GM12864 (cell line): ENCODE measurements around the gene NOL4L.

Experiments used
- DNase-seq: peaks from one replicate; pipeline ENCODE4 v3.0.0-alpha.2; 2011; ENCODE audit warnings: low read depth
- H3K4me3 ChIP-seq: 2 replicates; pipeline ENCODE4 v1.5.1; 2011; ENCODE audit warnings: mild to moderate bottlenecking, low read depth, low read length, control low read depth
- CTCF ChIP-seq: IDR thresholded peaks from 2 replicates; pipeline ENCODE4 v1.5.1; 2011; ENCODE audit warnings: low read depth, mild to moderate bottlenecking, moderate library complexity, low read length, control low read depth, inconsistent platforms; ENCODE audit errors: missing control alignments

NOL4L gene

DNA sequence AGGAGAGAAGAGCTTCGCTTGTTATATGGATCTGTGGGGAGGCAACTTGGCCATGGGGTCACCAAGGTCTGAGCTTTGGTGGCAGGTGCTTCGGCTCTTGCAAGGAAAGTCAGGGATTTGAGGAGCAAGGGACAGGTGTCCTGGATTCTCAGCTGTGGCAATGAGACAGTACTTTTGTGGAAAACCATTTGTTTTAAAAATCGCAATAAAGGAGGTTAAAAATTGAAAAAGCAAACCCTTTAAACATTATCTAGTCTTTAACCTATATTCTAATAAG, 64.3 kb downstream of the NOL4L start:
- no peak overlapping the region for H3K4me3 ChIP-seq
- no peak for TF ChIP-seq CTCF
- DNase-seq, result no peak

DNA sequence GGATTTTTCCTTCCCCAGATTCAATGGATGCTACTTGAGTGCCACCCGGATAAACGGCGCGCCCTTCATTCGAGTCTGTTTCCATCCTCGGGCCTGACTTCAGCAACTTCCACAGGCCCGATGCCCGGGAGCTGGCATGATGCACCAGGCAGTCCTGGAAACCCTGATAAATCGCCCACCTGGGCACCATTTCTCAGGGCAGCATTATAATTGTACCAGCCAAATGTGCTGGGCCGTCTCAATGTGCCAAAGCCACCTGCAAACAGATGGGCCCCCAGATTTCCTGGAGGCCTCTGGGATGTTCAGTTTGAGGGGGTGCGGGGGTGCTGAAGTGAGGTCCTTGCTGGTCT, 65.8 kb downstream of the NOL4L start:
- no peak overlapping the region for H3K4me3 ChIP-seq
- TF ChIP-seq CTCF, result no peak
- no peak for DNase-seq

DNA sequence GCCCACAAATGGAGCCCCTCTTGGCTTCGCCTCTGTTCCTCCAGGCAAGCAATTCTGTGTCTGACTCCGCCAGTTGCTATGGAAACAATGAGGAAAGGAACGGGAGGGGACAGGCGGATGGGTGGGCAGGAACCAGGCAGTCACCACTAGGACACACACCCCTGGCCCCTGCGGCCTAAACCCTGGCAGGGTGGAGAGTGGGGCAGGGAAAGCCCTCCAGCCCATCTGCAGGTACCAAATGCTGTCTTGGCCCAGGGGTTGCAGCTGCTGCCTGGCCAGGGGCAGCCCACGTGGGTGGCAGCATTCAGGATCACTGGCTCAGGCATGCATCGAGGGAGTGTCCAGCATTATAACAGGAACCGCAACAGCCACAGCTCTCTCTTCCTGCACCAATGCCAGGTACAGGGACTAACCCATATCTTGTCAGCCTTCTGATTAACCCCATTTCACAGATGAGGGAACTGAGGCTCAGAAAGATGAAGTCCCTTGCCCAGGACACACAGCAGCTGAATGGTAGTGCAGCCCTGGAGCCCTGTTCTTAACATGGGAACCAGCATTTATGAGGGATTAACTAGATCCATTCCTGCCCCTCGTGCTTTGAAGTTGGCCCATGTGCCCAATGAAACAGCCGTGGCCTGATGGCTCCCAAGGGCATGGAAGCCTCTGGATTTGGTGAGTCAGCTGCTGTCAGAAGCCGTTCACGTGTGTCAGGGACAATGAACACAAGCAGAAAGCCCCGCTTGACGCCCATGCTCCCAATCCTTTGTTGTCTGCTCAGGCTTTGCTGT, 66.3 kb downstream of the NOL4L start:
- H3K4me3 ChIP-seq, result no peak overlapping the region
- no peak for TF ChIP-seq CTCF
- DNase-seq, result no peak

- no peak for TF ChIP-seq CTCF
- H3K4me3 ChIP-seq, result no peak overlapping the region
- no peak for DNase-seq
These were observed 67.1 kb downstream of the NOL4L start for GRCh38 chr20:32517914-32518592.

GRCh38 chr20:32517518-32517873, 67.6 kb downstream of the NOL4L start:
- no peak for DNase-seq
- H3K4me3 ChIP-seq, result no peak overlapping the region
- no peak for TF ChIP-seq CTCF

- no peak for DNase-seq
- TF ChIP-seq CTCF, result no peak
- H3K4me3 ChIP-seq, result no peak overlapping the region
These were observed 68.3 kb downstream of the NOL4L start for GRCh38 chr20:32516583-32517517.
